CD4-positive, alpha-beta T cell (primary cell): ENCODE results near the gene ZNF536. TPM values are rescaled to one million over a fixed set of nuclear protein-coding genes. Genes with fewer than 3 reads are reported as not detected.

Experiments used
- ATAC-seq: fragments of 200-7000 bp; cut with Tn5 transposase; one replicate; pipeline ENCODE4 v1.10.0; 2022; ENCODE audit warnings: mild to moderate bottlenecking; ENCODE audit not compliant: poor library complexity
- CTCF ChIA-PET: fragments of 350-600 bp; sonication (Branson Sonifier 250); formaldehyde crosslinking; loops from one replicate; lab custom pipeline; 2021; ENCODE audit warnings: antibody characterized with exemption, inconsistent platforms; lab: Charles Lee
- POLR2A ChIA-PET: fragments of 350-600 bp; sonication (Branson Sonifier 250); formaldehyde crosslinking; loops from one replicate; lab custom pipeline; 2021; ENCODE audit warnings: antibody characterized with exemption, inconsistent platforms; lab: Charles Lee
- DNase-seq, 14 experiments: peaks; one replicate each; pipeline ENCODE4 v3.0.0-alpha.2; 2013 to 2020; ENCODE audit warnings: mixed read lengths in 2 of 14
- H3K27ac ChIP-seq, 2 donors: one replicate each; pipeline versions ENCODE4 v1.5.1 to v1.7.0; 2013; ENCODE audit warnings: low read length in 2 of 2, low read depth in 1 of 2, mild to moderate bottlenecking in 1 of 2
- H3K27me3 ChIP-seq, 2 experiments: 1 replicate in 1 of 2; 2 replicates in 1 of 2; pipeline versions ENCODE4 v1.6.1 to v1.7.0; 2013; ENCODE audit warnings: low read length in 2 of 2, control low read depth in 1 of 2, mild to moderate bottlenecking in 1 of 2, moderate library complexity in 1 of 2; ENCODE audit not compliant: insufficient read depth in 2 of 2, control insufficient read depth in 1 of 2
- H3K36me3 ChIP-seq: one replicate; pipeline ENCODE4 v1.6.1; 2013; ENCODE audit warnings: low read length, control low read depth; ENCODE audit not compliant: insufficient read depth
- H3K4me1 ChIP-seq: one replicate; pipeline ENCODE4 v1.6.1; 2013; ENCODE audit warnings: low read length, control low read depth; ENCODE audit not compliant: insufficient read depth
- H3K4me3 ChIP-seq: one replicate; pipeline ENCODE4 v1.5.1; 2013; ENCODE audit warnings: mild to moderate bottlenecking, low read length, moderate library complexity
- H3K9me3 ChIP-seq, 2 experiments: 1 replicate in 1 of 2; 2 replicates in 1 of 2; pipeline versions ENCODE4 v1.6.1 to v1.7.0; 2013; ENCODE audit warnings: low read length in 2 of 2, mild to moderate bottlenecking in 2 of 2, control low read depth in 1 of 2, moderate library complexity in 1 of 2; ENCODE audit not compliant: control insufficient read depth in 1 of 2, insufficient read depth in 1 of 2
- H3K27ac Mint-ChIP-seq: one replicate; pipeline ENCODE4 v1.8.0; 2020; ENCODE audit warnings: mixed read lengths
- H3K27me3 Mint-ChIP-seq: one replicate; pipeline ENCODE4 v1.8.0; 2021; ENCODE audit warnings: mixed read lengths
- H3K36me3 Mint-ChIP-seq: one replicate; pipeline ENCODE4 v1.8.0; 2021; ENCODE audit warnings: low read depth, mixed read lengths
- H3K4me1 Mint-ChIP-seq: one replicate; pipeline ENCODE4 v1.8.0; 2021; ENCODE audit warnings: low read depth, mixed read lengths
- H3K4me3 Mint-ChIP-seq: one replicate; pipeline ENCODE4 v1.8.0; 2020; ENCODE audit warnings: mild to moderate bottlenecking, mixed read lengths
- H3K9me3 Mint-ChIP-seq: one replicate; pipeline ENCODE4 v1.8.0; 2020; ENCODE audit warnings: mixed read lengths
- CTCF ChIP-seq: fragments of 200-600 bp; IDR thresholded peaks from one replicate; pipeline ENCODE4 v1.8.0; 2022; ENCODE audit warnings: antibody characterized with exemption, mild to moderate bottlenecking
- intact Hi-C, 2 experiments: fragments of 100-400 bp; cut with DNase I in 1 of 2; cut with micrococcal nuclease in 1 of 2; formaldehyde crosslinking; loops; one replicate each; pipeline versions ENCODE4 v1.15.1 to v1.9.0; 2023 to 2025; cut with DNase I, micrococcal nuclease
- total RNA-seq, 174 experiments: library from RNA in 2 of 174; stranded (reverse) in 2 of 174; gene quantifications; one replicate each; pipeline ENCODE4 v1.2.3 and lab custom pipeline; 2021 to 2026

ZNF536 gene
- total RNA-seq, 2 experiments from 2014 or later, result not detected

DNA sequence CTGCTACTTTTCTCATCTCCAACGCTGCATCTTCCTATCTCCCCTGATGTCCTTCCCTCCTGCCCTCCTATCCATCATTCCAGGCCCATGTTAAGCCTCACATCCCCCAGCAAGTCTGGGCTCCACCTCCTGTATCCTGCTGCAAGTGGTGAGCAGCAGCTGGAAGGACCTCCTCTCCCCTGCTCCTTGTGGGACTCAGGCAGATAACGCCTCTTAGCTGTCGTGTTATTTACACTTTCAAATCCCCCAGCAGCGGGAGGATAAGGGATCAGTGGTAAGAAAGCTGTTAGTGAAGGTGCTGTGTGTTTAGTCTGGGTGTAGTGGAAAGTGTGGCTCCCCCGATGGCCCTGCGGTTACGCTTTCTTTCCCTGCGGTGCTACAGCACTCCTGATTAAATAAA is 211.9 kb downstream of the ZNF536 start:
- H3K27me3 Mint-ChIP-seq, result peaks cover 14% of the 10 kb centered on the region
- intact Hi-C loops, result no loop called here
- ChIA-PET CTCF (no interaction called here), POLR2A (no interaction called here)
- peaks cover 0 to 3% of the 10 kb centered on the region in 2 experiments for H3K27me3 ChIP-seq
- H3K36me3 ChIP-seq, result no peaks in the 10 kb centered on the region
- H3K4me1 Mint-ChIP-seq, result no peaks in the 10 kb centered on the region
- H3K36me3 Mint-ChIP-seq, result no peaks in the 10 kb centered on the region
- H3K9me3 ChIP-seq, result no peaks in the 10 kb centered on the region
- no peak overlapping the region for H3K4me3 ChIP-seq
- no peaks in the 10 kb centered on the region for H3K9me3 Mint-ChIP-seq
- TF ChIP-seq CTCF, result no peak
- no peak overlapping the region for H3K27ac ChIP-seq
- no peak overlapping the region for H3K27ac Mint-ChIP-seq
- no peak overlapping the region for H3K4me3 Mint-ChIP-seq
- H3K4me1 ChIP-seq, result no peaks in the 10 kb centered on the region
- ATAC-seq, result no peak
- DNase-seq, result no peak

DNA sequence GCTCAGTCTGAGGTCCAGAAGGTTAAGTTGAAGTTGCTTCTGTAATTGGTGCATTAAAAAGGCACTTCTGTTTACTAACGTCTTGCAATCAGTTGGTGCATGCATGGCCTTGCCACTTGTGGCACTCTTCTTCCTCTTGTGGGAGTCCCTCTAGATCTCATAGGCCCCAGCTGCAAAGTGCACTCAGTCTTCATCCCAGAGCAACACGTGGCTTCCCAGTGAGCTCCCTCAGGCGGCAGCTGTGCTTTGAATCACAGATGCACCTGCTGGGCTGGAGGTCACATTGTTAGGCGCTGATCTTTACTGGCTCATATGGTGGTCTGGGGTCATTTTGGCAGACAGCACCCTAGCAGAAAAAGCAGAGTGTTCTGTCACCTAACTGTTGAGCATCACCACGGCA is 215.7 kb downstream of the ZNF536 start:
- no peaks in the 10 kb centered on the region for H3K9me3 ChIP-seq
- Mint-ChIP-seq H3K36me3 (no peaks in the 10 kb centered on the region), H3K9me3 (no peaks in the 10 kb centered on the region), H3K27me3 (peaks cover 14% of the 10 kb centered on the region), H3K27ac (no peak overlapping the region), H3K4me1 (no peaks in the 10 kb centered on the region), H3K4me3 (no peak overlapping the region)
- H3K27ac ChIP-seq, result no peak overlapping the region
- TF ChIP-seq CTCF, result no peak
- no peaks in the 10 kb centered on the region for H3K4me1 ChIP-seq
- DNase-seq (no peak), ATAC-seq (no peak)
- POLR2A ChIA-PET, result no interaction called here
- H3K36me3 ChIP-seq, result no peaks in the 10 kb centered on the region
- intact Hi-C loops, result no loop called here
- CTCF ChIA-PET, result no interaction called here
- no peak overlapping the region for H3K4me3 ChIP-seq
- H3K27me3 ChIP-seq, result no peaks in the 10 kb centered on the region

DNA sequence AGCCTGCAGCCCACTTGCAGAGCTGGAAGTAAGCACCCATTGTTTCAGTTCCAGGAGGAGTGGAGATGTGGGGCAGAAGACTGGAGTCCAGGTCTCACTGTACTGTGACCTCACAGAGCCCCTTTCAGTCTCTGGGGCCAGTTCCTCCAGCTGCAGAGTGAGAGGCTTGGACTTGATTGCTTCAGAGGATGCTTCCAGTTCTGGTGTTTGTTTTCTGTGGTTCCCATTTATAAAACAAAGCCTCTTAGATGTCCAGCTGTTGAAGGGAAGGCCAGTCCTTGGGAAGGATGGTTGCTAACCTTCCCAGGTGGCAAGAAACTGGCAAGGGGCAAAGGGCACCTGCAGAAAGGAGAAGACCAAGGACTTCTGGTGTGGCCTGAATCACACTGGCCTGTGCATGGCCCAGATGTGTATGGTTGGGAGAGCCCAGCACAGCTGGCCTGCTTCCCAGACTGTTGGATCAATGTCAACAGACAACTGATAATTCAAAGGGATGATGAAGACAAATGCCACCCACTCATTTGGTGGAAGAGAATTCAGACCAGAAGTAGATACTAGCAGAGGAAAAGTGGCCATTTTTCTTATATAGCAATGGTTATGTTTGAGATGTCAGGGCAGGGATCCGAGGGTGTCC is 218.5 kb downstream of the ZNF536 start:
- Histone ChIP-seq H3K27ac (no peak overlapping the region), H3K36me3 (no peaks in the 10 kb centered on the region), H3K4me1 (no peaks in the 10 kb centered on the region), H3K27me3 (peaks cover 0 to 5% of the 10 kb centered on the region in 2 experiments), H3K4me3 (no peak overlapping the region), H3K9me3 (peaks cover 0 to 8% of the 10 kb centered on the region in 2 experiments)
- TF ChIP-seq CTCF, result no peak
- DNase-seq (no peak), ATAC-seq (no peak)
- H3K27ac Mint-ChIP-seq, result no peak overlapping the region
- H3K36me3 Mint-ChIP-seq, result no peaks in the 10 kb centered on the region
- no peak overlapping the region for H3K4me3 Mint-ChIP-seq
- CTCF ChIA-PET, result no interaction called here
- H3K27me3 Mint-ChIP-seq, result no peaks in the 10 kb centered on the region
- H3K4me1 Mint-ChIP-seq, result no peaks in the 10 kb centered on the region
- H3K9me3 Mint-ChIP-seq, result no peaks in the 10 kb centered on the region
- intact Hi-C loops, result no loop called here
- POLR2A ChIA-PET, result no interaction called here
